ENCODE data around the gene KCTD5.

DNA sequence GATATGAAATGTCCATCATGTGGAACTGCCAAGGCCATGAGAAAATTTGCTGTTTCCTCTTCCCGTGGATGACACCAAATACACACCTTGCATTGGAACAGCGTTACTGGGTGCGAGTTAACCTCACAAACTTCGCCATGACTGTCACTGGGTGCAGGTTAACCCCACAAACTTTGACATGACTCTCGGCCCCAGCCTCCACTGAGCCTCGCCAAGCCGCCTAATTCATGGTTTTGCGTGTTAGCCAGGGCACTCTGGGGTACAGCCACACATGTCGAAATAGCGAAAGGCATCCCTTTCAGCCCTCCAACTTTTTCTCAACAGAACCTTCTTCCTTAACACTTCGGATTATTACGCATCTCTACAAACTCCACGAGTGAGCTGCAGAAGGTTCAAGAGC, 10.6 kb upstream of the KCTD5 start:
- TF ChIP-seq CTCF (IDR thresholded peaks at IDR 0.05; ENCODE audit: insufficient read depth, low read depth, low read length) (no peak), EZH2 (IDR thresholded peaks at IDR 0.05; ENCODE audit: insufficient read depth, low read length) (no peak)
